ENCODE data around the gene TASOR. TPM values are rescaled to one million over a fixed set of nuclear protein-coding genes. Genes with fewer than 3 reads are reported as not detected.

The TASOR gene
- polyA plus RNA-seq, 1 of the 3 experiments (the other 2 are of a cell fraction): 15.3 TPM

DNA sequence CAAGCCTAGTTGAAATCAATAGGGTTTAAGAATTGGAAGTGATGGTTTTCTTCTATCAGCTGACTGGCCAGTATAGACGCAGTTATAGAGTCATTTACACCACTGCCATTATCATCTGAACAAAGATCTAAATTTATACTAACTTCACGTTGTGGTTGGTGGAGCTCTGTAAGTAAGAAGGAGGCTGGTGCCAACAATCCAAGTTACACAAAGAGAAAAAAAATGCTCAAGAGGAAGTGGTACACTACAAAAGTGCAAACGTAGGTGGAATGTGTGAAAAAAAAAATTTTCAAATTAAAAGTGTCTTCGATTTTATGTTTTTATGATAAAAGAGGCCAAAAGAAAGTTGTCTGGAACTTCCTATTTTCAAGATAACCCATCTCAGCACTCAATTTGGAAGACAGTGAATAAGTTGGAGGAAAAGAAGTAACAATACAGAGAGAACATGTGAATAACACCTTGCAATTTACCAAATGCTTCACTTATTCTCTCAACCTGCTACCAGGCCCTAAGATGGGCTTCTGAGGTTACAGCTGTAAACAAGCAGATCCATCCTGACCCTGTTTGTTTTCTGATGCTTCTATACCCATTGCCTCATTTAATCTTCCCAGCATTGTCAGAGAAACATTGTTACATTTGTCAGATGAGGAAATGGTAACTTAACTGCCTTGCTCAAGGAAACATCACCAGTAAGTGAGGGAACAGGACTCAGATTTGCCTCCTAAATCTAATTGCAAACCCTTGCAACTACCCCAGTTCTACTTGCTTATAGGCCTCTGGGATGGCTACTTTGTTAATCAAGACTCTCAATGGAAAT, 12.0 kb upstream of the TASOR start (continued):
- TF ChIP-seq, protein P1, sequence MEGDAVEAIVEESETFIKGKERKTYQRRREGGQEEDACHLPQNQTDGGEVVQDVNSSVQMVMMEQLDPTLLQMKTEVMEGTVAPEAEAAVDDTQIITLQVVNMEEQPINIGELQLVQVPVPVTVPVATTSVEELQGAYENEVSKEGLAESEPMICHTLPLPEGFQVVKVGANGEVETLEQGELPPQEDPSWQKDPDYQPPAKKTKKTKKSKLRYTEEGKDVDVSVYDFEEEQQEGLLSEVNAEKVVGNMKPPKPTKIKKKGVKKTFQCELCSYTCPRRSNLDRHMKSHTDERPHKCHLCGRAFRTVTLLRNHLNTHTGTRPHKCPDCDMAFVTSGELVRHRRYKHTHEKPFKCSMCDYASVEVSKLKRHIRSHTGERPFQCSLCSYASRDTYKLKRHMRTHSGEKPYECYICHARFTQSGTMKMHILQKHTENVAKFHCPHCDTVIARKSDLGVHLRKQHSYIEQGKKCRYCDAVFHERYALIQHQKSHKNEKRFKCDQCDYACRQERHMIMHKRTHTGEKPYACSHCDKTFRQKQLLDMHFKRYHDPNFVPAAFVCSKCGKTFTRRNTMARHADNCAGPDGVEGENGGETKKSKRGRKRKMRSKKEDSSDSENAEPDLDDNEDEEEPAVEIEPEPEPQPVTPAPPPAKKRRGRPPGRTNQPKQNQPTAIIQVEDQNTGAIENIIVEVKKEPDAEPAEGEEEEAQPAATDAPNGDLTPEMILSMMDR (IDR thresholded peaks at IDR 0.05): no peak
- no peak for TF ChIP-seq RFX5 (IDR thresholded peaks at IDR 0.05; ENCODE audit: low read length)
- TF ChIP-seq, protein P2, sequence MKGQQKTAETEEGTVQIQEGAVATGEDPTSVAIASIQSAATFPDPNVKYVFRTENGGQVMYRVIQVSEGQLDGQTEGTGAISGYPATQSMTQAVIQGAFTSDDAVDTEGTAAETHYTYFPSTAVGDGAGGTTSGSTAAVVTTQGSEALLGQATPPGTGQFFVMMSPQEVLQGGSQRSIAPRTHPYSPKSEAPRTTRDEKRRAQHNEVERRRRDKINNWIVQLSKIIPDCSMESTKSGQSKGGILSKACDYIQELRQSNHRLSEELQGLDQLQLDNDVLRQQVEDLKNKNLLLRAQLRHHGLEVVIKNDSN (IDR thresholded peaks at IDR 0.05; ENCODE audit: borderline replicate concordance, low read depth): no peak
- TF ChIP-seq SMC3 (IDR thresholded peaks at IDR 0.05; ENCODE audit: low read depth, low read length): no peak
- no peak for TF ChIP-seq GATA2 (CRISPR knock-in tag; IDR thresholded peaks at IDR 0.05)
- no peak for TF ChIP-seq EZH2phosphoT487 (IDR thresholded peaks at IDR 0.05; ENCODE audit: borderline replicate concordance, low read depth)
- TF ChIP-seq REST (IDR thresholded peaks at IDR 0.05; ENCODE audit: low read depth, low read length): no peak
- TF ChIP-seq YY1 (IDR thresholded peaks at IDR 0.05; ENCODE audit: low read depth): no peak

DNA sequence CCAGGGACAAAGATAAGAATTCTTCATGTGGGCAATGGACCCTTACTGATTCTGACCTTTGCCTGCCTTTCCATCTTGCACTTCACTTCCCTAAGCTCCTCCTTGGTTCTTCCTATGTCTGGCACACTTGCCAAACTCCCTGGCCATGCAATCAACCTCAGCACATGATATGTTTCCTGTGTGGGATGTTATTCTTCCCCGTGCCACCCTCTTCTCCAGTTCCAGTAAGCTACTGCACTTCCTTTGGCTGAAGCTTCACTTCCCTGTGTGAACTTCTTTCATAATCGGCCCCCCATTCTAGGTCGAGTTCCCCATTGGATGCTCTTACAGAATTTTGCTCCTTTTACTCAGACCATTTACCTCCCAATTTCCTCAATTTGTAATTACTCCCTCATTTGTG, 10.7 kb upstream of the TASOR start:
- H2AFZ ChIP-seq (ENCODE audit: low read depth): no peak overlapping the region
- no peak overlapping the region for H3K4me3 ChIP-seq (ENCODE audit: low read depth in 2 of 2, low read length in 1 of 2)
- WGBS (ENCODE audit: low lambda C conversion rate): 77% methylated on average over 3 of the region's 3 CpGs
- H3K9me3 ChIP-seq: no peaks in the 10 kb centered on the region
- no peaks in the 10 kb centered on the region for H3F3A ChIP-seq (replicated peaks; ENCODE audit: insufficient read depth)
- H3K9ac ChIP-seq: no peak overlapping the region
- no peaks in the 10 kb centered on the region for H3K27me3 ChIP-seq (ENCODE audit: insufficient read depth)
- no peak overlapping the region for H3K4me2 ChIP-seq
- no peaks in the 10 kb centered on the region for H4K20me1 ChIP-seq (ENCODE audit: insufficient read depth)
- no peaks in the 10 kb centered on the region for H3K4me1 ChIP-seq (ENCODE audit: control insufficient read depth in 1 of 2, insufficient read depth in 2 of 2, low read depth in 1 of 2, low read length in 1 of 2)
- H3K27ac ChIP-seq (ENCODE audit: low read depth in 2 of 2, low read length in 1 of 2): no peak overlapping the region
- DNase-seq: no peak
- H3K9me2 ChIP-seq: no peaks in the 10 kb centered on the region
- H3K36me3 ChIP-seq (replicated peaks in 1 of 2; ENCODE audit: control insufficient read depth in 1 of 2, insufficient read depth in 2 of 2, low read length in 1 of 2): no peaks in the 10 kb centered on the region
- CTCF ChIA-PET: interaction anchor here (1.0 to 3.9 kb wide), 3 partner anchors 106 to 295 kb away, joined by 3 to 20 read pairs (median 4); no protein-coding TSS in a partner anchor
- POLR2A ChIA-PET: no interaction called here
- H3K79me2 ChIP-seq (ENCODE audit: insufficient read depth): no peaks in the 10 kb centered on the region
- no peak for TF ChIP-seq SIN3A (IDR thresholded peaks at IDR 0.05; ENCODE audit: borderline replicate concordance, low read depth, low read length)
- TF ChIP-seq RCOR1 (IDR thresholded peaks at IDR 0.05; ENCODE audit: low read length): no peak
- TF ChIP-seq TEAD4 (IDR thresholded peaks at IDR 0.05; ENCODE audit: borderline replicate concordance, insufficient read depth): no peak
- TF ChIP-seq EZH2phosphoT487 (IDR thresholded peaks at IDR 0.05; ENCODE audit: borderline replicate concordance, low read depth): no peak
- no peak for TF ChIP-seq USF2 (IDR thresholded peaks at IDR 0.05; ENCODE audit: borderline replicate concordance, low read depth, low read length)
- no peak for TF ChIP-seq EP300 (IDR thresholded peaks at IDR 0.05; ENCODE audit: borderline replicate concordance in 1 of 2, low read depth in 1 of 2, low read length in 1 of 2)
- no peak for TF ChIP-seq YY1 (IDR thresholded peaks at IDR 0.05; ENCODE audit: low read depth)
- no peak for TF ChIP-seq ELF1 (IDR thresholded peaks at IDR 0.05)
- no peak for TF ChIP-seq RXRA (IDR thresholded peaks at IDR 0.05; ENCODE audit: borderline replicate concordance, low read depth)
- TF ChIP-seq FOXM1 (IDR thresholded peaks at IDR 0.05; ENCODE audit: low read depth): no peak
- no peak for TF ChIP-seq IRF3 (IDR thresholded peaks at IDR 0.05; ENCODE audit: low read depth, low read length)
- no peak for TF ChIP-seq SMC3 (IDR thresholded peaks at IDR 0.05; ENCODE audit: low read depth, low read length)
- no peak for TF ChIP-seq NFIC (IDR thresholded peaks at IDR 0.05; ENCODE audit: borderline replicate concordance)
- TF ChIP-seq, protein P3, sequence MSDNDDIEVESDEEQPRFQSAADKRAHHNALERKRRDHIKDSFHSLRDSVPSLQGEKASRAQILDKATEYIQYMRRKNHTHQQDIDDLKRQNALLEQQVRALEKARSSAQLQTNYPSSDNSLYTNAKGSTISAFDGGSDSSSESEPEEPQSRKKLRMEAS (IDR thresholded peaks at IDR 0.05; ENCODE audit: low read depth): no peak
- TF ChIP-seq TAF1 (IDR thresholded peaks at IDR 0.05; ENCODE audit: borderline replicate concordance, low read depth, low read length): no peak

Data from SK-N-SH (cell line).